ENCODE data around the gene CTNNAL1. TPM values are rescaled to one million over a fixed set of nuclear protein-coding genes. Genes with fewer than 3 reads are reported as not detected.
A peak's percentile ranks its signal among the peaks of the same experiment; 100 is the strongest.

CTNNAL1 gene
- total RNA-seq, 4 donors from 2014 or later: 106 to 231 (median 156) TPM

DNA sequence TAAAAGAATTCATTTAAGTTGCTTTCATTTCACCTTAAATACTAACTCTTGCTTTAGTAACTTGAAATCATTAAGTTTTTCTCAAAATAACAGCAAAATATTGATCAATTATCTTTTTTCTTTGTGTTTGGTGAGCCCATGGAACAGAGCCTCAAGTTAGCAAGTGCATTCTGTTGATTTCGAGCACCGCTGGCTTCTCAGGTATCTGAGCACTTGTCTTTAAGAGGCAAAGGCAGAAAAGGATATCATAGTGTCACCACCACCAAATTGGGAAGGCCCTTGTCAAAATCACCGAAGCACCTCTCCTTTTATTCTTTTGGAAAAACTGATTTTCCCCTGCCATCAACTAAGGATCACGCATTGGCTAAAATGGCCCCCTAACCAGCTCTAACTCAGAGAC, 17.1 kb upstream of the CTNNAL1 start:
- 58 to 63% methylated on average over 4 of the region's 4 CpGs for WGBS, 2 donors

DNA sequence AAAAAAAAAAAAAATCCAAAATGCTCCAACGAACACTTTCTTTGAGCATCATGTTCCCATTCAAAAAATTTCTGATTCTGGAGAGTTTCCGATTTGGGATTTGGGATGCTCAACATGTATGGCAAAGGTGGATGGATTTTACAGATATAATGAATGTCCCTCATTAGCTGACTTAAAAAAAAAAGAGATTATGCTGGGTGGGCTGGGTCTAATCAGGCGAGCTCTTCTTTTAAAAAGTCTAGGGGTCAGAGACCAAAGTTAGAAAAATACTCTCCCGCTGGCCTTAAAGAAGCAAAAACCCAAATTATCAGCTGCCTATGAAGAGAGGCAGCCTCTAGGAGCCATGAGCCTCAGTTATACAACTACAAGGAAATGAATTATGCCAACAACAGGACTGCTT, 15.2 kb upstream of the CTNNAL1 start:
- Histone ChIP-seq H3K36me3 (peaks cover 11% of the 10 kb centered on the region in 2 donors), H3K9me3 (no peaks in the 10 kb centered on the region), H3K27me3 (no peaks in the 10 kb centered on the region), H3K4me1 (peaks cover 25 to 31% of the 10 kb centered on the region in 2 donors), H3K4me3 (replicated peaks in 1 of 3) (no peak overlapping the region), H3K27ac (no peak overlapping the region)
- WGBS, 2 donors: 96% methylated on average over 4 of the region's 4 CpGs
- intact Hi-C loops (cut with DNase I): no loop called here
- DNase-seq: no peak
- no peak for TF ChIP-seq POLR2A (IDR thresholded peaks at IDR 0.05)
- TF ChIP-seq, protein P1, sequence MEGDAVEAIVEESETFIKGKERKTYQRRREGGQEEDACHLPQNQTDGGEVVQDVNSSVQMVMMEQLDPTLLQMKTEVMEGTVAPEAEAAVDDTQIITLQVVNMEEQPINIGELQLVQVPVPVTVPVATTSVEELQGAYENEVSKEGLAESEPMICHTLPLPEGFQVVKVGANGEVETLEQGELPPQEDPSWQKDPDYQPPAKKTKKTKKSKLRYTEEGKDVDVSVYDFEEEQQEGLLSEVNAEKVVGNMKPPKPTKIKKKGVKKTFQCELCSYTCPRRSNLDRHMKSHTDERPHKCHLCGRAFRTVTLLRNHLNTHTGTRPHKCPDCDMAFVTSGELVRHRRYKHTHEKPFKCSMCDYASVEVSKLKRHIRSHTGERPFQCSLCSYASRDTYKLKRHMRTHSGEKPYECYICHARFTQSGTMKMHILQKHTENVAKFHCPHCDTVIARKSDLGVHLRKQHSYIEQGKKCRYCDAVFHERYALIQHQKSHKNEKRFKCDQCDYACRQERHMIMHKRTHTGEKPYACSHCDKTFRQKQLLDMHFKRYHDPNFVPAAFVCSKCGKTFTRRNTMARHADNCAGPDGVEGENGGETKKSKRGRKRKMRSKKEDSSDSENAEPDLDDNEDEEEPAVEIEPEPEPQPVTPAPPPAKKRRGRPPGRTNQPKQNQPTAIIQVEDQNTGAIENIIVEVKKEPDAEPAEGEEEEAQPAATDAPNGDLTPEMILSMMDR (IDR thresholded peaks at IDR 0.05): no peak

More for the DNA sequence above, 17.1 kb upstream of the CTNNAL1 start:
- Histone ChIP-seq H3K27me3 (no peaks in the 10 kb centered on the region), H3K4me1 (peaks cover 24 to 40% of the 10 kb centered on the region in 2 donors), H3K9me3 (no peaks in the 10 kb centered on the region), H3K27ac (peak overlapping the region in 2 of 3 donors; percentile 8 to 12), H3K4me3 (replicated peaks in 1 of 3) (no peak overlapping the region), H3K36me3 (peaks cover 11 to 18% of the 10 kb centered on the region in 2 donors)
- TF ChIP-seq POLR2A (IDR thresholded peaks at IDR 0.05): no peak
- intact Hi-C loops (cut with DNase I): no loop called here
- peak; percentile 53 to 57 for DNase-seq

DNA sequence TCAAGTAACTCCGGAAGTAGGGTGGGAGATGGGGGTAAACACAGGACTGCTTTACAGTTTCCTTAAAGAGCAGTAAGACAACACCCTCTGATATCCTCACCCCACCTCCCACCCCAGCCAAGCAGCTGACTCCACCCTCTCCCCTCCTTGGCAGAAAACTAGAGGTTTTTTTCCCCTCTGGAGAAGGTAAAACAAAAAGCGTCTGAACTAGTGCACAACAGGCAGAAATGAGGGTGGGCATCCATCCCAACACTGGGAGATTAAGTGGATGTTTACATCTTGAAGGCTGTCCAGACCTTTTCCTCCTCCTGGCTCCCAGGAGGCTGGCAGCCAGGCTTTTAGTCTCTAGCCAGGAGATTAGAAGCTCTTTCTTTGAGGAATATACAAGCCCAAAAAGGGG, 13.9 kb upstream of the CTNNAL1 start:
- WGBS, 2 donors: 30 to 41% methylated on average over 2 of the region's 2 CpGs
- peak overlapping the region in 1 of 3 donors; percentile 6 for H3K27ac ChIP-seq

DNA sequence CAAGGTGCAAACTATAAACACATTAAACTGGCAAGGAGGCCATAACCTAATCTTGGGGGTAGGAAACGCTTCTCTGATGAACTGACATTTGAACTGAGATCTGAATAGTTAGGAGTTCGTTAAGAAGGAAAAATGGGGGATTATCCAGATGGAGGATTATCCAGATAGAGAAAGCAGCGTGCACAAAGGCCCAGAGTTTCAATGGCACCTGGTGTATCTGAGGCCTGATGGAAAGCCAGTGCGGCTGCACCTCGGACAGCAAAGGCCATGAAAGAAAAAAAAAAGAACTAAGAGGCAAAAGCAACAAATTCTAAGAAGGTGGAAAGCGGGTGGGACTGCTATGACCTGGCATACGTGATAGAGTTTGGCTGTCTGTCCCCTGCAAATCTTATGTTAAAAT, 13.0 kb upstream of the CTNNAL1 start:
- H3K4me1 ChIP-seq: peaks cover 37 to 43% of the 10 kb centered on the region in 2 donors
- H3K36me3 ChIP-seq: no peaks in the 10 kb centered on the region
- intact Hi-C loops (cut with DNase I): no loop called here
- 91 to 92% methylated on average over 7 of the region's 7 CpGs for WGBS, 2 donors
- H3K9me3 ChIP-seq: no peaks in the 10 kb centered on the region
- H3K27ac ChIP-seq: peak overlapping the region in 1 of 3 donors; percentile 6
- TF ChIP-seq, protein P1 (IDR thresholded peaks at IDR 0.05): no peak
- no peak for TF ChIP-seq POLR2A (IDR thresholded peaks at IDR 0.05)
- no peak overlapping the region for H3K4me3 ChIP-seq (replicated peaks in 1 of 3)
- H3K27me3 ChIP-seq: no peaks in the 10 kb centered on the region
- no peak for DNase-seq

More for the DNA sequence above, 13.9 kb upstream of the CTNNAL1 start:
- TF ChIP-seq, protein P1 (IDR thresholded peaks at IDR 0.05): no peak
- TF ChIP-seq POLR2A (IDR thresholded peaks at IDR 0.05): no peak
- intact Hi-C loops (cut with DNase I): no loop called here
- no peak overlapping the region for H3K4me3 ChIP-seq (replicated peaks in 1 of 3)
- H3K27me3 ChIP-seq: no peaks in the 10 kb centered on the region
- peaks cover 0 to 2% of the 10 kb centered on the region in 2 donors for H3K36me3 ChIP-seq
- H3K4me1 ChIP-seq: peaks cover 37% of the 10 kb centered on the region in 2 donors
- H3K9me3 ChIP-seq: no peaks in the 10 kb centered on the region
- no peak for DNase-seq

DNA sequence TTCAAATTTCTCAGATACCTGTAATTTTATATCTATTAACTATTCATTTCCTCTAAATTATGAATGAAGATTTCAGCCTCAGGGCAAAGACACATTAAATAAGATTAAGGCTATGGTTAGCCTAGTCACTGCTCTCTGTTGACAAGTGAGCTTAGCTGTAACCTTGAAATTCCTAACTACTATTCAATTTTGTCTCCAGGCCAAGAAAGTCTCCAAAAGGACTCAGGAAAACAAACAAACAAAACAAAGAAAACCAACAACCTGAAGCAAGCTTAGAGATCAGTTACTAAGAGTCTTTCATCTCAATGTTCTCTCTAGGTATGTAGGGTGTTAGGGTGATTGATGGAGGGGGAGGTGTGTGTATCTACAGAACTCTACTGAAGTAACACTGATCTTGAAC, 9.6 kb upstream of the CTNNAL1 start:
- no peak for DNase-seq
- Histone ChIP-seq H3K27ac (peak overlapping the region in 2 of 3 donors; percentile 51 to 57), H3K4me1 (peaks cover 33 to 41% of the 10 kb centered on the region in 2 donors), H3K9me3 (no peaks in the 10 kb centered on the region), H3K27me3 (no peaks in the 10 kb centered on the region), H3K4me3 (replicated peaks in 1 of 3) (no peak overlapping the region), H3K36me3 (peaks cover 0 to 7% of the 10 kb centered on the region in 2 donors)
- intact Hi-C loops (cut with DNase I): no loop called here
- TF ChIP-seq, protein P1 (IDR thresholded peaks at IDR 0.05): no peak
- no peak for TF ChIP-seq POLR2A (IDR thresholded peaks at IDR 0.05)

All from thyroid gland (tissue), 4 donors.